DMS 273 (cell line): Measurements from ENCODE around the gene RACGAP1.
A peak's percentile ranks its signal among the peaks of the same experiment; 100 is the strongest.

Experiments
- DNase-seq: peaks from one replicate; lab custom pipeline; 2025; ENCODE audit not compliant: unreplicated experiment; lab: John Stamatoyannopoulos, UW

RACGAP1 gene

DNA sequence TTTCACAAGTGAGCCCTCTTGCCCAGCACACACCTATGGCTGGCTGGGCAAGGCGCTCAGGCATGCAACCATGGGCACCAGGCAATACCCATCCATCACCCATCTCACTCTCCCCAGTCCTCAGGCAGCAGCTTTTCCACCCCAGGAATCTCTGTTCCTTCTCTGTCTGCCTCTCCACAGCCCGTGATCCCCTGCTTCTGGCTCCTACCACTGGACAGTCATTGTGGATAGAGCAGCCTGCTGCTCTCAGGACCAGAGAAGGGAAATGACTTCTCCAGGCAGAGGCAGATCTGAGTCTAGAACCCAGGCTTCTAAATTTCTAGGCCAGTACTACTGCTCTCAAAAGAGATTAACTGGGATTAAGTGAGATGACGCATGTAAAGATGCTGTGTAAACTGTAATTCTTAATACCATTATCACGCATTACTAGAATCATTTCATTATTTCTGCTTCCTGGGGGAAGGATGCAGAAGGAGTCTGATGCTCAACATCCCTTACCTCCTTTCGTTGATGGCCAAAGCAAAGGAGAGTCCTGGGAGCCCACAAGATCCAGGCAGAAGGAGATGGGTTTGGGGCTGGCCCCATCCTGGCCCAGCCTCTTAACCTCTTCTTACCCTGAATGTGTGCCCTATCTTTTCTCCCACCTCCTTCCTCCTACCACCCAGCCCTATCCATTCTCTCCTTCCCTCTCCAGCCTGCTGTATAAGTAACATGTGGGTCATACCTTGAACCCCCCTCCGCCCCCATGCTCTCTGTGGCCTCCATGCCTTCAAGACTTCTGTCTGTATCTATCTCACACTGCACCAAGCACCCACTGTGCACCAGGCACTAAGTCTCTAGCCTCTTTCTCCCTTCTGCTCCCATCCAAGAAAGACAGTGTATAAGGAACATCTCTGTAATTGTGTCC lies 68.4 kb downstream of the RACGAP1 start:
- DNase-seq = no peak

DNA sequence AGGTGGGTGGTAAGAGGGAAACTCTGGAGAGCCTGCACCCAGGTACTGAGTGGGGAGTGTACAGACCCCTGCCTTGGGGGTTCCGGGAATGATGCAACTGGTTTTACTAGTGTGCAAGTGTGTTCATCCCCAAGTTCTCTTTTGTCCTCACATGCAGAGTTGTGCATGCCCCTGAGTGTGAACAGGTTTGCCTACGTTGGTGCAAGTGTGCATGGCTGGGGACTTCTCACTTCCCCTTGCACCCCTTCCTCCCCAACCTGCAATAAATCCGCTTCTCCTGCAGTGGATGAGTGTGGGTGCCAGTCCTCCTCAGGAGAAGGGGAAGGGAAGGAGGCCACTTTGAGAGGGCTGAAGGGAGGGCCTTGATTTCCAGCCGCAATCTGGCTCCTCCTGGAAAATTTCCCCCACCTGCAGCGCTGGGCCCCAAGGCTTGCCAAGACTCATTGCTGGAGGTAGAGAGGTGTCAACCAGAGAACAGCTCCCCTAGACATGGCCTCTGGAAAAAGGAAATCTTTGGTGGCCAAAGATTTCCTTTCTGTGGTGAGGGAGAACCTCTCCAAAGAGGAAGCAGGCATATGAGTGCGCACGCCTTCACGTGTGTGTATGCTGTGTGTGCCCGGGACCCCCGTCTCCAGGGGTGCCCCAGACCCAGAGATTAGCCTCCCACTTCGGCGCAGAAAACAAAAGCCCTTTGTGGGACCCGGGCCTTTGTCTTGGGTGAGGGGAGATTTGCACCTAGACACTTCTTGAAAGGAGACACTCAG lies 69.2 kb downstream of the RACGAP1 start:
- no peak for DNase-seq

GRCh38 chr12:49954863-49955830 lies 70.1 kb downstream of the RACGAP1 start:
- no peak for DNase-seq

GRCh38 chr12:49953961-49954846 lies 71.1 kb downstream of the RACGAP1 start:
- DNase-seq = no peak

- DNase-seq = no peak
These were observed 72.1 kb downstream of the RACGAP1 start for GRCh38 chr12:49953151-49953550.

- DNase-seq = no peak
These were observed 72.8 kb downstream of the RACGAP1 start for GRCh38 chr12:49952391-49953055.

DNA sequence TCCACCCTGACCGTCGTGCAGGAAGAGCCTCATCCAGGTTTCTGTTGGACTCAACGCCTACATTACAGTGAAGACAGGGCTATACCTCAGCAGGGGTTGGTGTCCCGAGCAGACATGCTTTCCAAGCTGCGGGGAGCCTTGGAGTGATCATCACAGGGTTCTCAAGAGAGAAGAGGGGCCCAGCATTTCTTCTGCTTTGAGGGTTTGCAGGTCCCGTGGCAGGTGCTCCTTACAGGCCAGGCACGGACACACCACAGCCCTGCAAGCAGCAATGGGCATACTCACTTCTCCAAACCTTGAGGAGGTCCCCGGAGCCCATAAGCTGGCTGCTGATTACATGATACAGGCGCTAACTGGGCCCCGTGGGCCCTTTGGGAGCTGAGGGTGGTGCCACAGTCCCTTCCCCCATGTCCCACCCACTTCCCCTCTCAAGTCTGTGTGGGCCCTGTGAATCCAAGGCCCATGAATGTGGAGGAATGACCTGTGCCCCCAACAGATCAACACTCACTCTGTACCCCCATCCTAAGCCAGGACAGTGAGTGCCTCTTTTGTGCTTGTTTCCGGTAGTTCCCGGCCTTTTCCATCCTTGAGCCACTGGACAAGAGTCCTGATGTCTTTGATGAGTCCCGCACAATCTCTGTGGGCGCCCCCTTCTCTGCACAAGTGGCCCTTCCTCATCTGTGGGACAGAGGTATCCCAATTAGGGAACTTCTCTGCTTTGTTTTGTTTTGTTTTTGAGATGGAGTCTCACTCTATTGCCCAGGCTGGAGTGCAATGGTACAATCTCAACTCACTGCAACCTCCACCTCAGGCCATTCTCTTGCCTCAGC lies 73.7 kb downstream of the RACGAP1 start:
- no peak for DNase-seq

DNA sequence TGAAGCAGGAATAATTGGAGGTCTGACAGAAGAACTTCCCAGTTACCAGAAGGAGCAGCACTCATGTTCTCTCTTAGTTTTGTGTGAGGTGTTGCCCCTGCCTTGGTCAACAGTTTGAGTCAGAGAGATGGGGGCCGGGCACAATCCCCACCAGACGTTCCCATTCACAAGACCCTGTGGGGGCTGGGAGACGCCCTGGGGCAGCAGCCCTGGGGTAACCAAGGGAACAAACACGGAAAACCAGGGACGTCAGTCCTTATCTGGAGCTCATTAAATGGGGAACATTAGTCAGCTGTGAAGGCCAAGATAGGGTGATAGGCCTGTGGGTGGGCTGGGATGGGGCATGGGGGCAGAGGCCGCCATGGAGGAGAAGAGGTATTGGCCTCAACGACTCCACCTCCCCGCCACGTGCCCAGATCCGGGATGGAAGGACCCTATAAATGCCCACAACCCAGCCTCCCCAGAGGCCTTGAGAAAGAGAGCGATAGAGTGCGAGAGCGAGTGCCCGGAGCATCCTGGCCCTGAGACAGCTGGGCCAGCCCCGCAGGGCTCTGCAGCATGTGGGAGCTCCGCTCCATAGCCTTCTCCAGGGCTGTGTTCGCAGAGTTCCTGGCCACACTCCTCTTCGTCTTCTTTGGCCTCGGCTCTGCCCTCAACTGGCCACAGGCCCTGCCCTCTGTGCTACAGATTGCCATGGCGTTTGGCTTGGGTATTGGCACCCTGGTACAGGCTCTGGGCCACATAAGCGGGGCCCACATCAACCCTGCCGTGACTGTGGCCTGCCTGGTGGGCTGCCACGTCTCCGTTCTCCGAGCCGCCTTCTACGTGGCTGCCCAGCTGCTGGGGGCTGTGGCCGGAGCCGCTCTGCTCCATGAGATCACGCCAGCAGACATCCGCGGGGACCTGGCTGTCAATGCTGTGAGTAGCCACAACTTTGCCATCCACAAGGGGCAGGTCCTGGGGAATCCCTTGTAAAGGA lies 74.7 kb downstream of the RACGAP1 start, which contains the start of gene AQP2:
Gene AQP2 (plus strand): TSS at position 465 of the 979 bp plus-strand sequence. CDS start 94 bp downstream, at position 559.
- no peak for DNase-seq

DNA sequence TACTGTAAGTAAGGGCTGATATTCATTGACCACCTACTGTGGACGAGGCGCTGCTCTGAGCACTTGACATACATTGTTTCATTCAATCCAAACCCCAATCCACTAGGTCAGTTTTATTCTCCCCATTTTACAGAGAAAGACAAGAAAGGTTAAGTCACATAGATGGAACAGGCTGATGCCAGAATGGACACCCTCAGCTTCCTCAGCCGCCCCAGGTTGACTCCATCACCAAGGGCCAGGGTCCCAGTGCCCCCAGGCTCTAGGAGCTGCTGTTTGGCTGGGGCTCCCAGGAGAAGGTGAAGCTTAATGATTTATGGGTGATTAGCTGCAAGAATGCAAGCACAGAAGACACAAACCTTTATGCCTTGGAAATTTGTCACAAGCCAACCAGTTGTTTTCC lies 75.4 kb downstream of the RACGAP1 start:
- DNase-seq = no peak

DNA sequence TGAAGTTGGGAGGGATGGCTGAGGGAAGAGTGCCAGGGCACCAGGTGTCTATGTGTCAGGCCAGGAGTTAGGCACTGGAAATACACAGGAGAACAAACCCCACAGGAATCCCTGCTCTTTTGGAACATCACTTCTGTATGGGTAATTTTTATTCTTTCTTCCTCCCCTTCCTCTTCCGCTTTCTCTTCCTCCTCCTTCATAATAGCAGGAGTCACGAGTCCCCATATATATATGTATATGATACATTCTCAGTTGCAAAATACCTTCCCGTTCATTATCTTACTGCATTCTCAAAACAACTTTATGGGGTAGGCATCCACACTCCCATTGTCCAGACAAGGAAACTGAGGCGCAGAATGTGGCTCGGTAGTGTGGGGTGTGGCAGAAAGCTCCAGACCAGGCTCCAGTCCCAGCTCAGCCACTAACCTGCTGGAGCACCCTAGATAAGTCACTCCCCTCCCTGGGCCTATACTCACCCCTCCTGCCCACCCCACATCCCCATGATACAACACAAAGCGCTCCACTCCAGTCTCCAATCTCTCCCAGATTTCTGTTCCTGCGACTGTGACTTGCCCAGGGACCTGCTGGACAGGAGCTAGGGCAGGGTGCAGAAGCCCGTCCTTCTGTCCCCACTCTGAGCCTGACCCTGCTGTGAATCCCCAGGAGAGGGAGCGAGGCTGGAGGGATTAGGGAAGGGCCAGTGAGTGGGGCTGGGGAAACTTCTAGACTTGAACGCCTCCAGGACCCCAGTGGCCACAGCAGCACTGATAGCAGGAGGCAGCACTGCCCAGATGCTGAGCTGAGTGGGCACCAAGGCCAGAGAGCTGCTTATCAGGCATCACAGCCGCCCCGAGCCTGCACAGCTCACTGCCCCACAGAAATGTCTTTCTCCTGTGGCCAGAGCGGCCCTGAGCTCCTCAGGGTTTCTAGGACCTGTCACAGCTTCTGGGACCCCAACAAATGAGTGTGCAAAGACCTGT lies 76.1 kb downstream of the RACGAP1 start:
- no peak for DNase-seq

DNA sequence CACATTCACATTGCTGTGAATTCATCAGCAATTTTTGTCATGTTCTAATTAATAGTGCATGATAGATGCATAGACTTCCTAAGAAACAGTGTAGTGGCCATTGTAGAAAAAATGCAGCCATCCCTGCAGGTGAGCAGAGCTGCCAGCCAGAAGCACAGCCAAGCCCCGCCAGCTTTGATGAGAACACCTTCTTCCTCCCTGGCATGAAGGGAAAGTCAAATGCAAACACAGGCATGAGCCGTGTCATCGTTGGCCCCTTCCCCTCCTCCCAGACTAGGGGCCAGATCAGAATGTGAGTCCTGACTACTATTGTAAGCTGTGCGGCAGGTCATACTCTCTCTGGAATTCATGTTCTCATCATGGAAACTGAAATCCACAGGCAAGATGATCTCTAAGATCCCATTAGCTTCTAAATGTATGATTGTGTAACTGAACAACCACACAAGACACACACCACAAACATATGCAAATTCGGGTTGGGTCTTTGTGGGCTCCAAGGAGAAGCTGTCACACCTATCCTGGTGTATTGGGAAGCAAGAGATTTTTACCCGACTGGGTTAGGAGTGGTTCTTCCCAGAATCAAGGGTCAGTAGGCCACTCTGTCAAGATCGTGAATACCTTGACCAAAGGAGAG lies 77.6 kb downstream of the RACGAP1 start:
- DNase-seq = no peak

DNA sequence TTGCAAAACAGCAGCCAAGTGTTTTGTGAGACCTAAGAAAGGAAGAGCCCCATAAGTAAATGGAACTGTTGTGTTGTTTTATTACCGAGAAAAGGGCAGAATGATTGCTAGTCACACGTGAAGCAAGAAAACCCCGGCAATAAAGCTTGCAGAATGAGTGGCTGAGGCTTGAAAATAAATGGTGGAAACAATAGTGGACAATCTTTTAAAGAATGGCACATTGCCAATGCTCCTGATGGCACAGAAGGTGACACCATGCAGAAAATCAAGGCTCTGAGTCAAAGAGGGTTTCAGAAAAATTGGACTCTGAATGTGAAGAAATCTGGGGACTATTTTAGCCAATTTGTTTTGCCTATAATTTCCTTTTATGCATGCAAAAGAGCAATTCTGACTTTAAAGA lies 78.8 kb downstream of the RACGAP1 start:
- no peak for DNase-seq

DNA sequence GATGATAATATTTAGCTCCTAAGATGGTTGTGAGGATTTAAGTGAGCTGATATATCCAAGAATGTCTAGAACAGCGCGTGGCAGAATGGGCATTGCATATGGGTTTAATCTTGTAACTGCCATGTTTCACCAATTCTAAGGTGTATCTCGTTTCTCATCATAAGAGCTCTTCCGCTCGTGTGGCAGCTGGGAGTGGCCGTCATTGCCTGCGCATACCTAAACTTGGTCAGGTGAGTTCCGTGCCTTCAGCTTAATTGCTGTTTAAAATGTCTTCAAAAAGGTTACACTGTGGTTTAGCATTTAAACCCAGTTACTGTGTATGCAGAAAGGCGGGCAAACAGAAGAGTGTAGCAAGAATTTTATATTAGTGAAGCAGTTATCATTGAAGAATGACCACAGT lies 79.2 kb downstream of the RACGAP1 start:
- DNase-seq = no peak

- peak; percentile 74 for DNase-seq
These were observed 79.8 kb downstream of the RACGAP1 start for GRCh38 chr12:49945394-49946080.

DNA sequence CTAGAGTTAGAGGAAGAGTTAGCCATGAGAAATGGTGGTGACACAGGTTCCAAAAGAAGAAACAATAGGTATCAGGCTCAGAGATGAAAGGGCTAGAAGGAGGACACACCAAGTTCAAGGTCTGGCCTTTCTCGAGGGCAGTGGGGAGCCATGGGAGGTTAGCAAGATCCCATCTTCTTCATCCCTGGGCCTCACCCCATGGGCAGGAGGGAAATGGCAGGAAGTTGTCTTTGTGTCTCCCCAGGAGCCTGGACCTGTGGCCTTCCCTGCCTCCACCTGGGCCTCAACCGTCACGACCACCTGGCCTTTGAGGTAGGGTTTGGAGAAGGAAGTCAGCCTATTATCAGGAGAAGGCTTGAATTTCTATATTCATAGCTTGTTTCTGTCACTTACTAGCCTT lies 80.6 kb downstream of the RACGAP1 start:
- no peak for DNase-seq
